Spleen (tissue), 7 donors: ENCODE data around the gene TMEM269.

Experiments used
- POLR2AphosphoS5 ChIP-seq, 3 donors: sonication (generic); formaldehyde crosslinking; IDR thresholded peaks; one replicate each; pipeline ENCODE4 v1.5.1; 2017; ENCODE audit warnings: antibody characterized with exemption in 3 of 3
- TF ChIP-seq, protein P1 (sequence below), 11 experiments: fragments of 200-600 bp in 7 of 11; fragments of 450-650 bp in 4 of 11; sonication (generic) in 4 of 11; IDR thresholded peaks in 8 of 11; conservative IDR thresholded peaks in 3 of 11; 1 replicate in 7 of 11; 2 replicates in 4 of 11; pipeline versions ENCODE4 v1.4.0 to v1.8.0; 2016 to 2021; ENCODE audit warnings: antibody characterized with exemption in 11 of 11, inconsistent platforms in 4 of 11, mild to moderate bottlenecking in 1 of 11
- donor health status: DM: no; HTN: no; CAD: no; lungs with moderate emphysema.
- donor health status: DM: no; HTN: no; CAD: no.
- donor health status: DM: no; HTN: no; CAD: no.

GRCh38 chr1:42740851-42741580 lies 43.8 kb upstream of the TMEM269 start:
- TF ChIP-seq, protein P1, sequence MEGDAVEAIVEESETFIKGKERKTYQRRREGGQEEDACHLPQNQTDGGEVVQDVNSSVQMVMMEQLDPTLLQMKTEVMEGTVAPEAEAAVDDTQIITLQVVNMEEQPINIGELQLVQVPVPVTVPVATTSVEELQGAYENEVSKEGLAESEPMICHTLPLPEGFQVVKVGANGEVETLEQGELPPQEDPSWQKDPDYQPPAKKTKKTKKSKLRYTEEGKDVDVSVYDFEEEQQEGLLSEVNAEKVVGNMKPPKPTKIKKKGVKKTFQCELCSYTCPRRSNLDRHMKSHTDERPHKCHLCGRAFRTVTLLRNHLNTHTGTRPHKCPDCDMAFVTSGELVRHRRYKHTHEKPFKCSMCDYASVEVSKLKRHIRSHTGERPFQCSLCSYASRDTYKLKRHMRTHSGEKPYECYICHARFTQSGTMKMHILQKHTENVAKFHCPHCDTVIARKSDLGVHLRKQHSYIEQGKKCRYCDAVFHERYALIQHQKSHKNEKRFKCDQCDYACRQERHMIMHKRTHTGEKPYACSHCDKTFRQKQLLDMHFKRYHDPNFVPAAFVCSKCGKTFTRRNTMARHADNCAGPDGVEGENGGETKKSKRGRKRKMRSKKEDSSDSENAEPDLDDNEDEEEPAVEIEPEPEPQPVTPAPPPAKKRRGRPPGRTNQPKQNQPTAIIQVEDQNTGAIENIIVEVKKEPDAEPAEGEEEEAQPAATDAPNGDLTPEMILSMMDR (IDR thresholded peaks at IDR 0.05 in 8 of 11, conservative IDR thresholded peaks at IDR 0.05 in 3 of 11) = no peak
- no peak for TF ChIP-seq POLR2AphosphoS5 (IDR thresholded peaks at IDR 0.05)
